ENCODE measurements around the gene TEF.
"Not testable (repeated sequence)": the region's sequence is repeated elsewhere in the genome, so short reads cannot be mapped to it uniquely, and the experiment has no call there.

Gene TEF

GRCh38 chr22:41383085-41383484 lies 1.3 kb downstream of the TEF start:
- DNase-seq (ENCODE audit: low read depth) = no peak

DNA sequence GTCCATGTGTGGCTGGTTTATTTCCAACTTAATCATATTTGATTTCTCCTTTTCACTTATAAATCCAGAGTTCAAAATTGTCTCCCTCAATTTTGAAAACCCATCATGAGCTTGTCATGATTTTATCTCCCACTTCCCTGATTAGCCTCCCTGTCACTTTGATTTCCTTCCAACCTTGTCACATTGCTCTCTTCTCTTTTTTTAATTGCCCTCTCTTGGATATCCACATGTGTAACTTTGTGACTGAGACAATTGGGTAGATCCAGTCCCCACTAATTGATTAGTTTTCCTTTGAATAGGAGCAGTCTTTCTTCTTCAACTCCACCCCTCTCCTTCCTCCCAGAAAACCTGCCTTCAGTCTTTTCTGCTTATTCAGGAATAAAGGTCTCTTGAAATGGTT lies 2.4 kb downstream of the TEF start:
- DNase-seq (ENCODE audit: low read depth) = no peak

- DNase-seq (ENCODE audit: low read depth) = no peak
Measured at GRCh38 chr22:41387341-41387740, 5.6 kb downstream of the TEF start.

DNA sequence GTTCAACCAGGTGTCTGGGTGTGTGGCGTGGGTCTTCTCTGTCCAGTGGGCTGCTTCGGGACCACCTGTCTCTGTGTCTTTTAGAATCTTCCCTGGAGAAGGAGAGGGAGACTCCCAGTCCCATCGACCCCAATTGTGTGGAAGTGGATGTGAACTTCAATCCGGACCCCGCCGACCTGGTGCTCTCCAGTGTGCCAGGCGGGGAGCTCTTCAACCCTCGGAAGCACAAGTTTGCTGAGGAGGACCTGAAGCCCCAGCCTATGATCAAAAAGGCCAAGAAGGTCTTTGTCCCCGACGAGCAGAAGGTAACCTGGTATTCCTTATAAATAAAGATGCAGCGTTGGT lies 12.2 kb downstream of the TEF start:
- no peak for DNase-seq (ENCODE audit: low read depth)

DNA sequence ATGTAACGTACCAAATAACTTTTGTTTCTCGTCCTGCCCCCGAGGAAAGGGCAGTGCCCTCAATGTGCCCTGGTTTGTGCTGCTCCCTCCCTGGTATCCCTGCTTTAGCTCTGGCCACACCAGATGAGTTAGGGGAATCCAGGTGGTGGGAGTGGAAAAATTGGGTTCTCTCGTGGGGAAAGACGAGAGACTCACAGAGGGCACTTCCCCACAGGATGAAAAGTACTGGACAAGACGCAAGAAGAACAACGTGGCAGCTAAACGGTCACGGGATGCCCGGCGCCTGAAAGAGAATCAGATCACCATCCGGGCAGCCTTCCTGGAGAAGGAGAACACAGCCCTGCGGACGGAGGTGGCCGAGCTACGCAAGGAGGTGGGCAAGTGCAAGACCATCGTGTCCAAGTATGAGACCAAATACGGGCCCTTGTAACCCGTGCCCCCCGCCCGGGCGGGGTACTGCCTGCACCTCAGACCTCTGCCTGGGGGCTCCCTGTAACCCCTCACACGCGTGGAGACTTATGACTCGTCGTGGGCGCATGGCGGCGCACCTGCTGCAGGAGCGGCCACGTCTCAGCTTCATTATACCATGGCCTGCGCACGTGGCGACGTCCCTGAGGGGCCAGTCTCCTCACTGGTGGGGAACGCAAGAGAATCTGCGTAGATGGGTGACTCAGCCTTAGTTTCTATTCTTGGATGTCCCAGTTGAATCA lies 13.9 kb downstream of the TEF start:
- no peak for DNase-seq (ENCODE audit: low read depth)

- no peak for DNase-seq (ENCODE audit: low read depth)
Measured at GRCh38 chr22:41397143-41397811, 15.5 kb downstream of the TEF start.

GRCh38 chr22:41398921-41399320 lies 17.2 kb downstream of the TEF start:
- no peak for DNase-seq (ENCODE audit: low read depth)

- peak; percentile 87 for DNase-seq (ENCODE audit: low read depth)
Measured at GRCh38 chr22:41401781-41402648, 20.3 kb downstream of the TEF start.

- DNase-seq (ENCODE audit: low read depth) = not testable (repeated sequence)
Measured at GRCh38 chr22:41402851-41403250, 21.1 kb downstream of the TEF start.

DNA sequence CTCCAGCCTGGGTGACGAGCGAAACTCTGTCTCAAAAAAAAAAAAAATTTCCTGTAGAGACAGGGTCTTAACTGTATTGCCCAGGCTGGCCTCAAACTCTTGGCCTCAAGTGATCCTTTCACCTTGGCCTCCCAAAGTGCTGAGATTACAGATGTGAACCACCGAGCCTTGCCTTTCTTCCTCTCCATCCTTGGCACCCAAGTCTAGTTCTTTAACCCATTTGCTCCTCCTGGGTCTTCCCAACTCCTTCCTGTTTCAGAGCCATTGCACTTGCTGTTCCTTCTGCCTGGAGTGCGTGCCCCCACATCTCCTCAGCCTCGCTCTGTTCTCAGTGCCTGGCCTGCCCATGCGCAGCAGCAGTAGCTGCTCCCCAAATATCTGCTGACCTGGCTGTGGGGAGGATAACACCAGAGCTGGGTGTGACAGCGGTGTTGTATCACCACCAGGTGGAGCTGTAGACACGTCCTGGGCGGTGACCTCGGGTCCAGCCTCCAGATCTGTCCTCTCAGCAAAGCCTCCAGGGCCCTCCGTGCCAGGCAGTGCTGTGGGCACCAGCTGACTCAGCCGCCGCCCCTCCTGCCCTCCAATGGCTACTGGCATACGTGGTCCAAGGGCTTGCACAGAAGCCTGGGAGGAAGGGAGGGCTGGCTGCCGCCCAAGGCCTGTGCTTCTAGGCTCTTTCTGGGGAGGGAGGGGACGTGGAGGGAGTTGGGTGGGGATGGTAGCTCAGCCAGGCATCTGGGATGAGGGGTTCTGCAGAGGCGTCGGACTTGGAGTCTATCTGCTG lies 22.0 kb downstream of the TEF start:
- DNase-seq (ENCODE audit: low read depth) = peak; percentile 87

DNA sequence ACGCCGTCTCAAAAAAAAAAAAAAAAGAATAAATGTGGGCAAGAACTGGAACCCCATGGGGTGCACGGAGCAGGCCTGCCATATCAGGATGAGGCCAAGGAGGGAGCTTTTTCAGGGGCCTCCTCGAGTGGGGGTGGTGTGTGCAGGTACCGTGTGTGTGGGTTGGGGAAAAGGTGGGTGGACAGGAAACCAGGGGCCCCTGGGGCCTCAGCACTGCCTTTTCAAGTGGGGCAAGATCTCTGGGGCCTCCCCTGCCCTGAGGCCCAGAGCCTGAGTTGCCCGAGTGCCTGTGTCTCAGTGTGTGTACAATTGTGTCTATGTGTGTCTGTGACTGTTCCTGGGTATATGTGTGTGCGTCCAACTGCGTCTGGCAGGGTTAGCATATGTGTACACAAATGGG lies 23.8 kb downstream of the TEF start:
- no peak for DNase-seq (ENCODE audit: low read depth)

DNA sequence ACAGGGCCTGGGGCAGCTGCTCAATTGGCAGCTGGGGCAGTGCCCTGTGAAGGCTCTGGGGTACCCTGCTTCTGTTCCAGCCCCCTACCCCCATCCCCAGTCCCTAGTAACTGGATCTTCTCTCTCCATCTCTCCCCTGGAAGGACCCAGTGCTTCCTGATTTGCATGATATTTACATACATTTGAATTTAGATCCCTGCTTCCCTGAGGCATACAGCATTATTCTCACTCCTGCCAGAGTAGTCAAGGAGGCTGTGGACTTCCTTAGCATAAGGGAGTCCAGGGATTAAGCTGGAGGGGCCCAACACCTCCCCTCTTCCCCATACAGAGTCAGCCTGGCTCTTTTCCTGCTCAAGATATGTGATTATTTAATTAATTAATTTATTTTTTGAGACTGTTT lies 24.7 kb downstream of the TEF start:
- no peak for DNase-seq (ENCODE audit: low read depth)

GRCh38 chr22:41407433-41407832 lies 25.7 kb downstream of the TEF start:
- no peak for DNase-seq (ENCODE audit: low read depth)

- no peak for DNase-seq (ENCODE audit: low read depth)
Measured at GRCh38 chr22:41408665-41409064, 26.9 kb downstream of the TEF start.

- DNase-seq (ENCODE audit: low read depth) = no peak
Measured at GRCh38 chr22:41410311-41410751, 28.6 kb downstream of the TEF start.

DNA sequence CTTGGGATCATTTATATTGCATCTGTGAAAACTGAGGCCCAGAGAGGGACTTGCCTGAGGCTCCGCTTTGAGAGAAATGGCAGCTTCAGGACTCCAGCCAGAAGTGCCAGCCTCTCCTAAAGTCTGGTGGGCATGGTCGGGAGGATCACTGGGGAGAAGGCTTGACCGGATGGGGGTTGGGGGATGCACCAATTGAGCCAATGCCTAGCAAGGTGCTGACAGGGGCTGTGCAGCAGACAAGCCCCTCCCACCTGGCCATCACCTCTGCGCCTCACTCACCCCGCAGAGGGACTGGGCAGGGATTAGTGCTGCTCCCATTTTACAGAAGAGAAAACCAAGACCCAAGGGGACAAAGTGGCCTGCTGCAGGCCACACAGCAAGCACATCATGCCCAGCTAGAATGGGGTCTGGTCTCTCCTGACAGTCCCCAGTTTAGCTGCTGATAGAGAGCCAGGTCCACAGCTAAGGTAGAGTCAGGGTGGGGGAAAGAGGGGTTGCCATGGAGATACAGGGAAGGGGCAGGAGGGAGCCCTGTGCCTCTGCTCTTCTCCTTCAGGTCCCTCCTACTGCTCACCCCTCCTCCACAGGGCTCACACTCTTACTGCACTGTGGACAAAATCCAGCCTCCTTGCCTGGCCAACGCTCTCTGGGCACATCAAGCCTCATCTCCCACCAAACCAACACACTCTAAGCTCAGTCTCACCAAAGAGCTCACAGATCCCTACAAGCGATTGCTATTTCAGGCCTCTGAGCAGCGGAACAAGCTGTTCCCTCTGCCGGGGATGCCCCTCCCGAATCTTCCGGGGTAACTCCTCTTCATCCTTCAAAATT lies 29.5 kb downstream of the TEF start:
- no peak for DNase-seq (ENCODE audit: low read depth)

DNA sequence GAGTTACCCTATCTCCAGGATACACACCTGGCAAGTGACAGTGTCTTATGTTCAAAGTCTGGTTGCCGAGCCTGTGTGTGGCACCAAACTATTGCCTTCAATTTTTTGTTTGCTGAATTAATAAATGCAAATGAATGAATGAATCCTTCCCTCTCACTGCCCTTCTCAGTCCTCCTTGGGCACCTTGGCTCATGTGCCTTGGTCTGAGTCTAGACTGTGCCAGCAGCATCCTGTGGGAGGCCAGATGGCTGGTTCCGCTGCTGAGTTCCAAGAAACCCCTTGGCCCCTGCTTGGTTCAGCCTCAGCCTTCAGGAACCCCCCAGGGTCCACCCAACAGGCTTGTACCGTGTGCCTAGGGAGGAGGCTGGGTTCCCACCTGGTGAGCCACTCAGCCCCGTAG lies 33.8 kb downstream of the TEF start:
- DNase-seq (ENCODE audit: low read depth) = no peak

- no peak for DNase-seq (ENCODE audit: low read depth)
Measured at GRCh38 chr22:41417622-41418390, 36.1 kb downstream of the TEF start.

- no peak for DNase-seq (ENCODE audit: low read depth)
Measured at GRCh38 chr22:41418717-41419116, 37.0 kb downstream of the TEF start.

DNA sequence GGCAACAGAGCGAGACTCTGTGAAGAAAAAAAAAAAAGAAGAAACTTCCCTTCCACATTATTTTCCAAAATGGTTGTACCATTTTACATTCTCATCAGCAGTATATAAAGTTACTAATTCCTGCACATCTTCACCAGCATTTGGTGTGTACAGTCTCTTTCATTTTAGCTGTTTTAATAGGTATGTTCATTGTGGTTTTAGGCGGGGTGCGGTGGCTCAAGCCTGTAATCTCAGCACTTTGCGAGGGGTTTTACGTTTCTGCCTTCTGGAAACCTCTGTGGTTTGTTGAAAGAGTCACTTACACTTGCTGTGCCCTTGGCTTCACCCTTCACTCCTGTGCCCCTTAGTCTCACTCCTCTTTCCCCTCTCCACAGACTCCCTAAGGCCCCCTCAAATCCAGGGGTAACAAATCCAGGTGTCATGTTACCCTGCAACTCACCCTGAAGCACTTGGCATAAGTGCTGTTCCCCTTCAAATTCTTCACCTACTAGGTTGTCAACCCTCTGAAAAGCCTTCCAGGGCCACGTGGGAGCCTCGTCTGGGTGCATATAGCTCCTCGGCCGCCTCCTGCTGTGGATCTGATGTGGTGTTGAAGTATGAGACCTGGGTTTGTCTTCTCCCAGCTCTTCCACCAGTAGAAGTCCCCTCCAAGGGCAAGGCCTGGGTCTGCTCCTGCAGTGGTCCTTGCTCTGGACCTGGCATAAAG lies 44.1 kb downstream of the TEF start:
- DNase-seq (ENCODE audit: low read depth) = no peak
